GM18520 (cell line): ENCODE data around the gene PTPRT.

Source experiments
- ATAC-seq: cut with Tn5 transposase; IDR thresholded peaks from one replicate; pipeline ENCODE4 v1.9.1; 2021; ENCODE audit not compliant: unreplicated experiment

Gene PTPRT

DNA sequence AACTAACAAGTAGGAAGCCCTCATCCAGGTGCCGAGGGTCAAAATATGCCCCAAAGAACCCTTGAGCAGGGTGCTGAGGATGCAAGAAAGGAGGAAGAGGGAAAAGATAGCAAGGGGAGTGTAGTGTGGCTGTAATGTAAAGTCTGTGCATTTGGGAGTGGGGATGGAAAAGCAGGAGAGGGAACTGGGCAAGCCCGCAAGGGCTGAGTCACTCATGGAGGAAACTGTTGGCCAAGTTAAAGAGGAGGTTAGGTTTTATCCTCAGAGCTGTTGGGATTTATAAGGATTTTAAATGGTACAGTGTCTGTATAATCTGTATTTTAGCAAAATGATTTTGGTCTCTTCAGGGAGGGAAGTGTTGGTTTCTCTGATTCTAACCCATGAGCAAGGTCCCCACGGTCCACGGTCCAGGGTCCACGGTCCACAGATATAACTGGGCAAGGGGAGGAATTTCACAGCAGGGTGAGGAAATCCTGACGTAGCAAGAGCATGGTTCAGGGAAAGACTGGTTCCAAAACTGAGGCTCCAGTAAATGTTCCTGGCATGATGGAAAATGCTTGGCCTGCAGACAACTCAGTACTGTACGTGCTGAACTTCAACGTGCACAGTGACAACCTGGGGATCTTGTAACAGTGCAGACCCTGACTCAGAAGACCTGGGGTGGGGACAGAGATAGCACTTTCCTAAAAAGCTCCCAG is 759.8 kb downstream of the PTPRT start:
- ATAC-seq, result no peak

DNA sequence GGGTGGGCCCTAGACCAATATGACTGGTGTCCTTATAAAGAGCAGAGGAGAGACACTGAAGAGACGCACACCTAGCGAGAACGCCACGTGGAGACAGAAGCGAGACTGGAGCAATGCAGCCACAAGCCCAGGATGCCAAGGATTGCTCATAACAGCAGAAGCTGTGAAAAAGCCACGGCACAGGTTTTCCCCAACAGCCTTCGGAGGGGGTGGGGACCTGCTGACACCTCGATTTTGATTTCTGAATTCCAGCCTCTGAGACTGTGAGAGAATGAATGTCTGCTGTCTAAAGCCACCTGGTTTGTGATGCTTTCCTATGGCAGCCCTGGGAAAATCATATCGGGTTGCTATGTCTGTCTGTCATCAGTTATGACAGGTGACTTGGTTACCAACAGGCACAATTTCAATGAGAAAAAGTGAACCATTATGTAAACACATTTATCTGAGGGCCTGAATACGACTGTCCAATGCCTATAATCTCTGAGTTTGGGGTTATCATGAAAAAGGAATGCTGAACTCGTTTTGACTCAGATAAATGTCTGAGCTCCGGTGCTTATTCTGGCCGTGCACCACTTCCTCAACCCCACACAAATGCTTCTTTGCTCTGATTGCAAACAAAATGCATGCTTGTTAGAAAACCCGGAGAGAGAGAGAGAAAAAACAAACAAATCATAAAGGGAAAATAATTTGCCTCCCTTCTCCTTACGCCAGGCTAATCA is 769.7 kb downstream of the PTPRT start:
- no peak for ATAC-seq

DNA sequence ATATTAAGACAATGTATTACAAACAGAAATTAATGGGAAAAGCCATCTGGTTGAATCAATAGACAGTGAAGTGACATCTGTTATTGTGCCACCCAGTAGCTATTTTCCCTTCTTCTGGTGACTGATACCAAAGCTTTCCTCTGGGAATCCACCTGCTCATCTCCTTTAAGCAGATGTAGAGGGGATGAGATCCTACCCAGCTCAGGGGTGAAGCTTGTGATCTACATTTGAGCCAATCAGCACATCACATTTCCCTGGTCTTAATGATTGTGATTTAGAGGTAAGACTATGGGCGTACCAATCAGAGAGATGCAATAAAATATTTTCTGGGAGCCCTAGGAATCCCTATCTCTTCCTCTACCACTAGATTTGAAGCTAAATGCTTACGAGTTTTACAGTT is 782.9 kb downstream of the PTPRT start:
- ATAC-seq, result no peak

DNA sequence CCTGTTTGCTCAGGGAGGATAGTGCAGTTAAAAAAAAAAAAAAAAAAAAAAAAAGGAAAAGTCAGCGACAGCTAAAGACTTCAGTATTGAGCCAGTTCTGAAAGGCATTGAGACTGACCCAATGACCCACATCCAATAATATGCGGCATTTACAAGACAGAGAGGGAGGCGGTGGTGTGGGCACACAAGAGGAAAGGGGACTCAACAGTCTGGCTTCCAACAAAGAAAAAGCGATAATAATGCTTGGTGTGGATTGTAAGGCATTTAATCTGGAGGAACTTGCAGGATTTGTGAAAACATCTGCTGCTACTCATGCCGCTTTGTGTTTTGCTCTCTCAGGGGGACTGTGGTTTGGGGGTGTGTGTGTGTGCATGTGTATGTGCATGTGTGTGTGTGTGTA is 787.3 kb downstream of the PTPRT start:
- no peak for ATAC-seq

DNA sequence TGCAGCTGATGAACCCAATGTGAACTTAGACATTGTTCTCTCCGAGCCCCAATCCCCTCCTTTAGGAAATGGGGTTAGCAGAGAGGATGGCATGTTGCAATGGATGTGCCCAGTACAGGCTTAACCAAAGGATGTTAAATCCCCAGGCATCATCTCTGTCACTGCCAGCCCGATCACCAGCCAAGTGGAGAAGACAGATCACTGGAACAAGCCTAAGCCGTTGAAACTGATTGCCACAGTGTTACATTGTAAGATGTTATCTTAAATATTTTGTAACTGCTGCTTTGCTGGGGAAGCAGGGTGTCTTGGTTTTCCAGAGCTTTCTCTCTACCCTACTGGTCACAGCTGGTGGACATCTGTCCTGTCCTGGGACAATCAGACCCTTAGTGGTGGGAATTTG is 788.1 kb downstream of the PTPRT start:
- no peak for ATAC-seq

DNA sequence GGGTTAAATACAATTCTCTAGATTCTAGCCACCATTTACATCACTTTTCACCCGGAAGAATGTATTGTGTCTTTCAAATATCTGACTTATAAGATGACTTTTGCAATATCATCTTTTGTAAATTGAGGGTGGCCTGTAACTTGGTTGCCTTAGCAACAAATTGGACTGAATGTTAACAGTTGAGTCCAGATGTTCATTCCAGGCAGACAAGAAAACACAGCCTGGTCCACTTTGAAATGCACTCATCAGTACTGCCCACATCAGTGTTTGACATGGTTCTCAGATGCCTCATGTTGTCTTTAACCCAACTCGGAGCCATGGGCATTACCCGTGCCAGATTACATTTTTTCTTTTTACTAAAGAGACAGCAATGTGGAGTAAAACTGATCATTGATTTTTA is 789.9 kb downstream of the PTPRT start:
- no peak for ATAC-seq

DNA sequence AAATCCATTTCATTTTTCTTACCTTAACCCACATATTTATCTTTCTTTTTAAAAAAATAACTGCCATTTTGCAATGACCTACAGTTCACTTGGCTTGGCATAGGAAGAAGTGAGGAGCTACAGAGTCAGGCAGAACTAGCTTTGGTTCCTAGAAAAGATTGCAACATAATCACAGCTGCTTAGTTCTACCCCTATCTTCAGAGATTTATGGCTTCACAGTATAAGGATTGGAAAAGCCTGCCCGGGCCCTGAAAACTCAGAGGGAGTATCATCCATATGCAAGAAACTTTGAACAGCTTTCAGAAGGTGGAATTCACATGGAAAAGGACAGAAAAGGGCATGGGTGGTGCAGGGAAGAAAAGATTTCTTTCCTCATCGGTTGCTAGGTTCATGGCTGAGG is 797.3 kb downstream of the PTPRT start:
- no peak for ATAC-seq

DNA sequence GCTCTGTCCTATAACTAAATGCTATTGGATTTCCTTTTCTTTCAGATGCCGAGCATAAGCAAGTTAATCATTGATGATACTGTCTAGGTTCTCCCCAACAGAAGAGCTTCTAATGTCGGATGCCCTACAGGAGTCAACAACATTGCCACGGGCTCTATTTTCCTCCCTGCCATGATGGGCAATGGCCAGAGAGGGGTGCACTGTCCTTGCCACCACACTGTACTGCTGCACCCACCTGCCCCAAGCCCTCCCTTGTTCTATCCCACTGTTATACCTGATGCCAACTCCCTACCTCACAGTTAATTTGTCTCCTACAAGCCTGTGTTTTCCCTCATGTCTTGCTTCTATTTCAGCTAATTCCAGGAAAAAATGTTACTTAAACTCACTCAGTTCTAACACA is 797.9 kb downstream of the PTPRT start:
- ATAC-seq, result no peak

DNA sequence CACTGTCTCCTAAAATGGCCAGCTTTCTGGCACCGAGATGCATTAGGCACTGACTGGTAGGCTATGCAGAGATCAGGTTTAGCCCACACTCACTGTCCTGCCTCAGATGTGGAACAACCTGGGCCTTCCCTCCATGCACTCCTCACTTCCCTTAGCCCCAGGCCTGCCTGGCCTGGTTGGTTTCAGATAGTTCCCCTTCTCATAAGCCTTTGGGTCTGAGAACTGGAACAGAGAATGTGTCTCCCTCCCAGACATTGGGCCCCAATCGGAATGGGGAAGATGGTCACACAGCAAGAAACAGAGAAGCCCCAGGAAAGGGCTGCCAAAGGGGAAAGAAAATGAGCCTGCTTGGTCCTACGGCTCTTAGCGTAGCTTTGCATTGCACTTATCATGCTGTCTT is 809.4 kb downstream of the PTPRT start:
- no peak for ATAC-seq

DNA sequence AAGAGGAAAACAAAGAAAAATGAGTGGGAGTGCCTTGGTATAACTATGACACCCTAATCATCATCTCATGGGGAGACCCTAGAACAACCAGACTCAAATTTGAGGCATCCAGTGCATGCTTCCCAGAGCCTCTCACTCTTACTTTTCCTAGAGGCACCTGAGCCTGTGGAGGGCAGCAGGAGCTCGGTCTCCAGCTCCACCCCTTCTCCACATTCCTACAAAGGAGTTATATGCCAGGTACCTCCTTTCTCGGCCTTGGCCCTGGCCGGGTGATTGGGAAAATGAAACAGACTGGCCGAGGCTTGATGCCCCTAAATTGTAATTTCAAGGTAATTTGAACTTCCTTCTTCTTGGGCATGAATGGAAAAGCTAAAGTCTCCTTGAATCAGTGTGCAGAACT is 810.3 kb downstream of the PTPRT start:
- ATAC-seq, result no peak

DNA sequence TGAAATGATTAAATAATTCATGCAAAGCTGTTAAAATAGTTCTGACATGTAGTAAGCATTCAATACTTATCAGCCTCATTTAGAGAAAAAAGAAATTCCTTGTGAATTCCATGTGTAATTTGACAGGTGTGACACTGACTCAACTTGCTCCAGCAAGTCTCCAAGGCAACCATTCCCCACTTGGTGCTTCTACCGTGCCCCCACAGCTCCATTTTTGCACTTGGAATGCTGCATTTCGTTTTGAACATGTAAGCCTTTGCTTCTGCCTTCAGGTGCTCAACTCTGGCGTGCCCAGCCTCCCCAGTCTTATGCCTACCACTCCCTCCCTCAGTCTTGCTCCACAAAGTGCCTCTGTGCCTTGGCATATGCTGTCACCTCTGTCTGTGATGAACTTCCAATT is 810.9 kb downstream of the PTPRT start:
- no peak for ATAC-seq

DNA sequence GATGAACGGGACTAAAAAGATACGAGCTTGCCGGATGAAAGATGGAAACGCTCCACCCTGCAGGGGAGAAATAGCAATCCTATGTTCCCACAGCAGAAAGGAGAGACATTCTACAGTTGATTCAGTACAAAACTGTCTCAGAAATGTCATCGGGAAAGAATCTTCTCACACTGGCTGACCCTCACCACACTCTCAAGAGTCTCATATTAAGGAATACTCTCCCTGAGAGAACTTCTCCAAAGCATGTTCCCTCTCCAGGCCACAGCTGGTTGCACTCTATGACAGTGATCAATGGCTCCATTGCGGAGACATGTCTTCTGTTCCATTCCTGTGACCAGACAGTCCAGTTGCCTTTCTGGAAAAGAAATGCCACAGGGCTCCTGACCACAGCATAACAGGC is 813.6 kb downstream of the PTPRT start:
- ATAC-seq, result no peak

DNA sequence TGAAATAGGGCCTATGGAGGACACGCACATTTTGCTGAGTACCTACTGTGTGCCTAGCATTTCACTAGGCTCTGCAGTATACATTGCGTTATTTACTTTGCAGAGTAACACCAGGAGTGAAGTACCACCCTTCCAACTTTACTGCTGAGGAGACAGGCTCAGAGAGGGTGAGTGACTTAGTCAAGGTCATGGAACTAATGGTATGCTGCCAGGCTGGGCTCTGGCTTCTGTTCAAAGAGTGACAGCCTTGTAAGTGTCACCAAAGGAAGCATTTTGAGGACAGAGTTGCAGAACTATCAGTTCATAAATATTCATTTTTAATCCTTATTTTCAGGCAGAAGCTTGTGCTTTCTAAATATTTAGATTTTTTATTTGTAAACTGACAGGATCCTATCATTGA is 816.7 kb downstream of the PTPRT start:
- no peak for ATAC-seq

DNA sequence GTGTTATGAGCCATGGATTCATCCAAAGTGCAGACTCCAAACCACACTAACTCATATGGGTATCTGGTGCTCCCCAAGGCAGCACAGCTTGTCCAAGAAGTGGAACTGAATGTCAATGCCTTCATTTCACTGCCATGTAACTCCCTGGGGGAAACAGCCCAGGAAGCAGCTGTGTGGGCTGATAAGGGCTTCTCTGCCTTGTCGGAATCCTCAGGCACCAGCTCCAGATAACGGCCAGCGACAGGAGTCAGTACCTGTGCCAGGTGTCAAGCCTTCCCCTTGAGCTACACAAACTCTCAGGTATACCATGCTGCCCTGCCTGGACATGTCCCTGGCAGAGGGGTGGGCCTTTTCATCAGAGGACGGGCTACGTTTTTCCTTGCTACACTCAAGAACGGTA is 819.6 kb downstream of the PTPRT start:
- ATAC-seq, result no peak

DNA sequence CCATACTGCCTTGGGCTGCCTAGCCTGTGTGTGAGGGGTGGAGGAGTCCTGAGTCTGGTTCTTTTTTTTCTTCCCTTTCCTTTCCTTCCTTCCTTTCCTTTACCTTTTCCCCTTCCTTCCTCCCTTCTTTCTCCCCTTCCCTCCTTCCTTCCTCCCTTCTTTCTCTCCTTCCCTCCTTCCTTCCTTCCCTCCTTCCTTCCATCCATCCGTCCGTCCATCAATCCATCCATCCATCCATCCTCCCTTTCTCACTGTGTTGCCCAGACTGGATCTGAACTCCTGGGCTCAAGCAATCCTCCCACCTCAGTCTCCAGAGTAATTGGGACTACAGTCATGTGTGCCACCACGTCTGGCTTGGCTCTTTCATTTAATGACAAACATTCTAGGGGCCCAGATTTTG is 820.8 kb downstream of the PTPRT start:
- no peak for ATAC-seq

DNA sequence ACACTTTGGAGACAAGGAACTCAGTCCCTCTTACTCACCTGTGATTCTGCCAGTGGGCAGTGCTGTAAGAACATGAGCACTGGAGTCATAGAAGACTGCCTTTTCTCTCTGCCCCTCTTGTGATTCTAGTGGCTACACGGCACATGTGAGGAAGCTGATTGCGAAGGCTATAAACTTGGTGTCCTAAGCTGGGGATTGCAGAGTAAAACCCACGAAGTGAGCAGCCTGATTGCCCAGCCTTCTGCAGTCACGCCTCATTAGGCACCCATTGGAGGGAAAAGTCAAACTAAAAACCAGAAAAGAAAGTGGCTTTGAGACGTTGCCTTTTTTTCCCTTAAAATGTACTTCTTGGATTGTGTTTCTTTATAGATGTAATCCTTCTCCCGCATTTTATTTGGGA is 823.1 kb downstream of the PTPRT start:
- ATAC-seq, result no peak

DNA sequence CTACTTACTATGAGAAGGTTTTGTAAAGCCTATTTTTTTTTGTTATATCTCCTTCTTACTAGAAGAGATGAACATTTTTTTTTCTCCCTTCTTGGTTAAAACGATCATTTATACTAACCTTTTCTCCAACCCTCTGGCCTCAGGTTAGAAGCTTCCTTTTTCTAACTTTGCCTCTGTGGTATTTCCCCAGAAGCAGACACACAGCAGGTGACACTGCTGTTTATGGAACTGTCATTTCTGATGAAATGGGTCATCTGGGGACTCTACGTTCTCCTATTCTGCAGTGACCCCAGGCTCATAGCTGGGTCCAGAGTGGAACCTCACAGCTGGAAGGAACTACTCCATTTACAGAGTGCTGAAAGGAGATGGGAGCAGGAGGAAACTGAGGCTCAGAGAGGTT is 825.3 kb downstream of the PTPRT start:
- no peak for ATAC-seq

DNA sequence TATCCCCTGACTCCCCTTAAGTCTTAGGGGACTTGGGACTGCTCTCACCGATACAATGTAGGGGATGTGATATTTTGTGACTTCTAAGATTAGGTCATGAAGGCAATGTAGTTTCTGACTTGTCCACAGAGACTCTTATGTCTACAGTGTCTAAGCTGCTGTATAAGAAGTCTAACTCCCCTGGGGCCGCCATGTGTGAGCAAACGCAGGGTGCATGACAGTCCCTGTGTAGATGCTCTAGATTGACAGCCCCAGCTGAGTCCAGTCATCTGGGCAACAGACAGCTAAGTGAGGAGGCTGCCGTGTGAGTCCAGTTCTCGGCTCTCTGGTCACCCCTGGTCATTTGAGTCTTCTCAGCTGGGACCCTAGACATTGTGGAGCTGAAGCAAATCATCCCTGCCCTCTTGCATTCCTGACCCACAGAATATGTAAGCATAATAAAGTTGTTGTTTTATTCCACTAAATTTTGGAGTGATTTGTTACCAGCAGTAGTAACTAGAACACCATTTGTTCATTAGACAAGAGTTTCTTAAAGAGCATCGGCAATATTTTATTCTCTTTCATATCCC is 828.2 kb downstream of the PTPRT start:
- no peak for ATAC-seq

DNA sequence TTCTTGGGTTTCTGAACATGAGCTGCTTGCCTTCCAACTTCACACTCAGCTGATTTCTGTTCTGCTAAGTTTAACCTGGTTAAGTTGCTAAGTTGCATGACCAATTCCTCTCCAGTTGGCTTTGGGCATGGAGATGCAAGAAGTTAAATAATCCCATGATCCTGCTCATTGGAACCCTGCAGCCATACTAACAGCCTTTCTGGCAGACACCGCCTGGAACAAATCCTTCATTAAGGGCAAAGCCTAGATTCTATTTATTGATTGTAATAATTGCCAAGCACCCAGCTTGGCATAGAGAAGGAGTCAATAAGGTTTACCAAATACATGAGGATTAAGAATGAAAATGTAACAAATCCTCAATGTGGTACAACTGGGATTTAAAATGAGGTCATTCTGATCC is 829.1 kb downstream of the PTPRT start:
- no peak for ATAC-seq

DNA sequence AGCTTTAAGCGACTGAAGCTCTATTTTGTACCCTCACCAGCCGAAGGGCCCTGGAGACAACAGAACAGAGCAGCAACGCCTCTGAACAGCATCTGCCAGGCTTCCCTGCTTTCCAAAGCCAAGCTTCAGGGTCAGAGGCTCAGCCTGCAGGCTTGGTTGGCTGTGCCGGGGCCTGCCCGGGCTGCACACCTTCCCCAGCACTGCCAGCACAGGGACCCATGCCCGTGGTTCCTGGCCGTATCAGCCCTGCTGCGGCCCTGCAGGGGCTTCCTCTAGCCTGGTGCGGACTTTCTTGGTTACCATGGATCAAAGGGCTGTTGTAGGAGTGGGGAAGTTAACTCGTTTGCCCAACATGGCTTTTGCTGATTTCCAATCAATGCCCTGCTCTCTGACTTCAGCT is 830.1 kb downstream of the PTPRT start:
- ATAC-seq, result no peak

DNA sequence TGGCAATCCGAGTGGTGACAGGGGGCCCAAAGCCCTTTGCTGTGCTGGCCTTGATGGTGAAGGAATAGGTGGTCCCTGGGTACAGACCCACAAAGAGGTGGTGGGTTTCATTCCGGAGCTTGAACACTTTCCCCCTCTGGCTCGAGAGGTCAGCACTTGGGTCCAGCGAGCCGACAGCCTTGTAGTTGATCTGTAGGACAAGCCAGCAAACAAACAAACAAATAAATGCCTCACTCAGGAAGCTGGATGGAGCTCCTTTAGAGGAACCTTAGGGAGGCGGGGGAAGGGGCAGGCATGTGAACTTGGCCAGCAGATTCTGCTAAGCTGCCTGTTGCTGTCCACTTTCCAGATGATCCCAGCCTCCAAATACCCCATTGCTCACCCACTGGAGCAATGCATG is 837.6 kb downstream of the PTPRT start:
- ATAC-seq, result no peak

DNA sequence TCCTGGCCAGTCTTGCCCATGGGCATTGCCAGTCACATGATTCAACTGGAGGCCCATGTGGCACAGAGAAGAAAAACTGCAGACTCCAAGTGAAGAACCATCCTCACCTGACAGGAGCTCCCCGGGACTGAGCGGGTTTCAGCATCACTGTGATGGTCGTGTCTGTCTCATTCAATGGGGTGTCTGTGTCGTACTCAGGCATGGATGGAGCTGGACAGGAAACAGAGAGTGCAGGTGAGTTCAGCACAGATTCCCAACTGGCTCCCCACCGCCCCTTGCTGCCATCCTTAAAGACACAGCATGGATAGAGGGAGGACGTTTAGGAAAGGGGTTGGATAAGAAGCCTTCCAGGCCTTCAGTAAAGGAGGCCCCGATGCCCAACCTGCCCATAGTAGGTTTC is 839.2 kb downstream of the PTPRT start:
- no peak for ATAC-seq
